Activated CD4-positive, alpha-beta memory T cell treated with anti-CD3 and anti-CD28 coated beads, Interleukin-2, amount 10 ng/mL, durations not matched to agents 7 days and 5 days (primary cell): Measurements from ENCODE around the gene HRC. TPM values are rescaled to one million over a fixed set of nuclear protein-coding genes. Genes with fewer than 3 reads are reported as not detected.
"Not testable (repeated sequence)": the region's sequence is repeated elsewhere in the genome, so short reads cannot be mapped to it uniquely, and the experiment has no call there.

Experiments used
- CTCF ChIA-PET: fragments of 350-600 bp; sonication (Branson Sonifier 250); formaldehyde crosslinking; loops from one replicate; lab custom pipeline; 2021; ENCODE audit warnings: antibody characterized with exemption, inconsistent platforms; lab: Charles Lee
- POLR2A ChIA-PET: fragments of 350-600 bp; sonication (Branson Sonifier 250); formaldehyde crosslinking; loops from one replicate; lab custom pipeline; 2021; ENCODE audit warnings: antibody characterized with exemption; lab: Charles Lee
- DNase-seq: peaks from one replicate; pipeline ENCODE4 v3.0.0-alpha.2; 2020
- H3K27ac Mint-ChIP-seq: one replicate; pipeline ENCODE4 v1.8.0; 2021; ENCODE audit warnings: mild to moderate bottlenecking, mixed read lengths
- H3K27me3 Mint-ChIP-seq: one replicate; pipeline ENCODE4 v1.8.0; 2021; ENCODE audit warnings: mixed read lengths
- H3K36me3 Mint-ChIP-seq: one replicate; pipeline ENCODE4 v1.8.0; 2021; ENCODE audit warnings: low read depth, mixed read lengths
- H3K4me1 Mint-ChIP-seq: one replicate; pipeline ENCODE4 v1.8.0; 2021; ENCODE audit warnings: mixed read lengths
- H3K4me3 Mint-ChIP-seq: one replicate; pipeline ENCODE4 v1.8.0; 2021; ENCODE audit warnings: mild to moderate bottlenecking, mixed read lengths
- H3K9me3 Mint-ChIP-seq: one replicate; pipeline ENCODE4 v1.8.0; 2021; ENCODE audit warnings: mixed read lengths
- total RNA-seq, 2 experiments: library from RNA; stranded (reverse); gene quantifications; one replicate each; pipeline ENCODE4 v1.2.3, GENCODE V29; 2021

Gene HRC
- total RNA-seq, 2 experiments from 2014 or later = not detected

GRCh38 chr19:49182010-49182847, 27.0 kb upstream of the HRC start:
- DNase-seq, H3K9me3 Mint-ChIP-seq, H3K36me3 Mint-ChIP-seq, H3K4me3 Mint-ChIP-seq, H3K27me3 Mint-ChIP-seq, H3K4me1 Mint-ChIP-seq, POLR2A ChIA-PET, H3K27ac Mint-ChIP-seq: not testable (repeated sequence)
- CTCF ChIA-PET = interaction anchor here (0.7 kb wide), 1 partner anchor 508 kb away, joined by 3 read pairs; no protein-coding TSS in a partner anchor

- Mint-ChIP-seq H3K36me3 (peaks cover 4% of the 10 kb centered on the region), H3K4me3 (no peak overlapping the region), H3K27me3 (no peaks in the 10 kb centered on the region), H3K4me1 (peaks cover 4% of the 10 kb centered on the region), H3K27ac (no peak overlapping the region), H3K9me3 (peaks cover 8% of the 10 kb centered on the region)
- CTCF ChIA-PET = no interaction called here
- DNase-seq = no peak
- POLR2A ChIA-PET = no interaction called here
Measured at GRCh38 chr19:49180659-49181058, 25.5 kb upstream of the HRC start.

GRCh38 chr19:49173198-49173597, 18.0 kb upstream of the HRC start:
- DNase-seq = no peak
- Mint-ChIP-seq H3K36me3 (no peaks in the 10 kb centered on the region), H3K9me3 (no peaks in the 10 kb centered on the region), H3K27me3 (no peaks in the 10 kb centered on the region), H3K4me3 (no peak overlapping the region), H3K4me1 (peaks cover 4% of the 10 kb centered on the region), H3K27ac (no peak overlapping the region)
- CTCF ChIA-PET = interaction anchor here (0.8 kb wide), 1 partner anchor 60 kb away, joined by 3 read pairs; no protein-coding TSS in a partner anchor
- POLR2A ChIA-PET = no interaction called here

GRCh38 chr19:49168421-49168820, 13.2 kb upstream of the HRC start:
- no peak overlapping the region for H3K27ac Mint-ChIP-seq
- H3K4me3 Mint-ChIP-seq = no peak overlapping the region
- DNase-seq = no peak
- no peaks in the 10 kb centered on the region for H3K36me3 Mint-ChIP-seq
- ChIA-PET POLR2A (no interaction called here), CTCF (interaction anchor here (1.6 kb wide), 1 partner anchor 31 kb away, joined by 4 read pairs; no protein-coding TSS in a partner anchor)
- H3K9me3 Mint-ChIP-seq = no peaks in the 10 kb centered on the region
- H3K27me3 Mint-ChIP-seq = peaks cover 3% of the 10 kb centered on the region
- no peaks in the 10 kb centered on the region for H3K4me1 Mint-ChIP-seq

- no peaks in the 10 kb centered on the region for H3K4me1 Mint-ChIP-seq
- H3K36me3 Mint-ChIP-seq = no peaks in the 10 kb centered on the region
- H3K4me3 Mint-ChIP-seq = no peak overlapping the region
- no peaks in the 10 kb centered on the region for H3K9me3 Mint-ChIP-seq
- H3K27me3 Mint-ChIP-seq = peaks cover 3% of the 10 kb centered on the region
- H3K27ac Mint-ChIP-seq = no peak overlapping the region
- DNase-seq = no peak
- ChIA-PET POLR2A (no interaction called here), CTCF (no interaction called here)
Measured at GRCh38 chr19:49167857-49168409, 12.7 kb upstream of the HRC start.

- Mint-ChIP-seq H3K4me3 (no peak overlapping the region), H3K36me3 (no peaks in the 10 kb centered on the region), H3K9me3 (no peaks in the 10 kb centered on the region), H3K4me1 (no peaks in the 10 kb centered on the region), H3K27me3 (peaks cover 5% of the 10 kb centered on the region), H3K27ac (no peak overlapping the region)
- DNase-seq = no peak
- ChIA-PET CTCF (no interaction called here), POLR2A (no interaction called here)
Measured at GRCh38 chr19:49165865-49166301, 10.7 kb upstream of the HRC start.

- Mint-ChIP-seq H3K4me1 (no peaks in the 10 kb centered on the region), H3K4me3 (no peak overlapping the region), H3K9me3 (no peaks in the 10 kb centered on the region), H3K27ac (no peak overlapping the region), H3K27me3 (peaks cover 10% of the 10 kb centered on the region), H3K36me3 (no peaks in the 10 kb centered on the region)
- DNase-seq = no peak
- CTCF ChIA-PET = interaction anchor here (0.9 kb wide), 1 partner anchor 33 kb away, joined by 5 read pairs; no protein-coding TSS in a partner anchor
- POLR2A ChIA-PET = no interaction called here
Measured at GRCh38 chr19:49165111-49165750, 10.0 kb upstream of the HRC start.

- peaks cover 8% of the 10 kb centered on the region for H3K4me1 Mint-ChIP-seq
- no peak for DNase-seq
- H3K4me3 Mint-ChIP-seq = no peak overlapping the region
- no peak overlapping the region for H3K27ac Mint-ChIP-seq
- CTCF ChIA-PET = no interaction called here
- POLR2A ChIA-PET = no interaction called here
- no peaks in the 10 kb centered on the region for H3K9me3 Mint-ChIP-seq
- H3K36me3 Mint-ChIP-seq = no peaks in the 10 kb centered on the region
- peaks cover 29% of the 10 kb centered on the region for H3K27me3 Mint-ChIP-seq
Measured at GRCh38 chr19:49161987-49162386, 6.8 kb upstream of the HRC start.

- H3K9me3 Mint-ChIP-seq = no peaks in the 10 kb centered on the region
- peaks cover 31% of the 10 kb centered on the region for H3K27me3 Mint-ChIP-seq
- H3K4me3 Mint-ChIP-seq = no peak overlapping the region
- ChIA-PET CTCF (interaction anchor here (0.5 to 1.0 kb wide), 3 partner anchors 38 to 350 kb away, joined by 3 to 6 read pairs (median 4); partner anchors contain the start of gene BCAT2), POLR2A (no interaction called here)
- no peak for DNase-seq
- no peak overlapping the region for H3K27ac Mint-ChIP-seq
- no peaks in the 10 kb centered on the region for H3K36me3 Mint-ChIP-seq
- H3K4me1 Mint-ChIP-seq = peaks cover 8% of the 10 kb centered on the region
Measured at GRCh38 chr19:49160450-49161189, 5.4 kb upstream of the HRC start.

GRCh38 chr19:49157445-49158224, 2.4 kb upstream of the HRC start, which contains the start of gene TRPM4:
TRPM4 (plus strand) TSS chr19:49157792; CDS start chr19:49157867, 75 bp downstream.
- CTCF ChIA-PET = no interaction called here
- no peaks in the 10 kb centered on the region for H3K9me3 Mint-ChIP-seq
- POLR2A ChIA-PET = no interaction called here
- peak within 1 kb of the TSS; percentile 13 for H3K4me3 Mint-ChIP-seq
- DNase-seq = peak; percentile 60
- H3K27ac Mint-ChIP-seq = no peak within 1 kb of the TSS
- H3K4me1 Mint-ChIP-seq = peaks cover 10% of the 10 kb centered on the region
- H3K27me3 Mint-ChIP-seq = peaks cover 52% of the 10 kb centered on the region
- H3K36me3 Mint-ChIP-seq = no peaks in the 10 kb centered on the region

- H3K27me3 Mint-ChIP-seq = peaks cover 60% of the 10 kb centered on the region
- ChIA-PET CTCF (no interaction called here), POLR2A (no interaction called here)
- H3K36me3 Mint-ChIP-seq = no peaks in the 10 kb centered on the region
- no peak overlapping the region for H3K4me3 Mint-ChIP-seq
- peaks cover 21% of the 10 kb centered on the region for H3K4me1 Mint-ChIP-seq
- H3K27ac Mint-ChIP-seq = no peak overlapping the region
- no peaks in the 10 kb centered on the region for H3K9me3 Mint-ChIP-seq
- DNase-seq = no peak
Measured at GRCh38 chr19:49155820-49156346, 687 bp upstream of the HRC start.

- ChIA-PET POLR2A (no interaction called here), CTCF (no interaction called here)
- Mint-ChIP-seq H3K4me3 (no peak overlapping the region), H3K36me3 (no peaks in the 10 kb centered on the region), H3K27ac (no peak overlapping the region), H3K4me1 (peaks cover 31% of the 10 kb centered on the region), H3K9me3 (no peaks in the 10 kb centered on the region), H3K27me3 (peaks cover 59% of the 10 kb centered on the region)
- no peak for DNase-seq
Measured at GRCh38 chr19:49154279-49154678, 917 bp downstream of the HRC start.
